ENCODE results near the gene ALDOB.

ALDOB gene

GRCh38 chr9:101432171-101432570 lies 3.4 kb downstream of the ALDOB start:
- TF ChIP-seq ZBTB7A (IDR thresholded peaks at IDR 0.05; ENCODE audit: low read depth) (no peak), RAD21 (IDR thresholded peaks at IDR 0.05; ENCODE audit: low read depth) (no peak), NFIC (IDR thresholded peaks at IDR 0.05) (no peak), TAF1 (IDR thresholded peaks at IDR 0.05; ENCODE audit: low read depth) (no peak), CEBPB (IDR thresholded peaks at IDR 0.05) (no peak), MAX (IDR thresholded peaks at IDR 0.05) (no peak), YY1 (IDR thresholded peaks at IDR 0.05; ENCODE audit: low read depth) (no peak), CREB1 (IDR thresholded peaks at IDR 0.05; ENCODE audit: low read depth) (no peak), EGR1 (IDR thresholded peaks at IDR 0.05) (no peak)
- TF ChIP-seq, protein P1, sequence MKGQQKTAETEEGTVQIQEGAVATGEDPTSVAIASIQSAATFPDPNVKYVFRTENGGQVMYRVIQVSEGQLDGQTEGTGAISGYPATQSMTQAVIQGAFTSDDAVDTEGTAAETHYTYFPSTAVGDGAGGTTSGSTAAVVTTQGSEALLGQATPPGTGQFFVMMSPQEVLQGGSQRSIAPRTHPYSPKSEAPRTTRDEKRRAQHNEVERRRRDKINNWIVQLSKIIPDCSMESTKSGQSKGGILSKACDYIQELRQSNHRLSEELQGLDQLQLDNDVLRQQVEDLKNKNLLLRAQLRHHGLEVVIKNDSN (IDR thresholded peaks at IDR 0.05): no peak

- TF ChIP-seq NFIC (IDR thresholded peaks at IDR 0.05) (no peak), ZBTB7A (IDR thresholded peaks at IDR 0.05; ENCODE audit: low read depth) (no peak), RAD21 (IDR thresholded peaks at IDR 0.05; ENCODE audit: low read depth) (no peak), TEAD4 (IDR thresholded peaks at IDR 0.05) (no peak), EGR1 (IDR thresholded peaks at IDR 0.05) (no peak), FOXM1 (IDR thresholded peaks at IDR 0.05; ENCODE audit: borderline replicate concordance, low read depth) (no peak), CEBPB (IDR thresholded peaks at IDR 0.05) (no peak), CREB1 (IDR thresholded peaks at IDR 0.05; ENCODE audit: low read depth) (no peak), TAF1 (IDR thresholded peaks at IDR 0.05; ENCODE audit: low read depth) (no peak), TCF12 (IDR thresholded peaks at IDR 0.05; ENCODE audit: low read depth) (no peak), REST (IDR thresholded peaks at IDR 0.05; ENCODE audit: low read depth) (no peak), MAX (IDR thresholded peaks at IDR 0.05) (no peak), YY1 (IDR thresholded peaks at IDR 0.05; ENCODE audit: low read depth) (no peak), EP300 (IDR thresholded peaks at IDR 0.05; ENCODE audit: borderline replicate concordance) (no peak)
- TF ChIP-seq, protein P1 (IDR thresholded peaks at IDR 0.05): no peak
Measured at GRCh38 chr9:101429736-101430135, 5.8 kb downstream of the ALDOB start.

GRCh38 chr9:101428909-101429308 lies 6.7 kb downstream of the ALDOB start:
- TF ChIP-seq REST (IDR thresholded peaks at IDR 0.05; ENCODE audit: low read depth) (no peak), YY1 (IDR thresholded peaks at IDR 0.05; ENCODE audit: low read depth) (no peak), TCF12 (IDR thresholded peaks at IDR 0.05; ENCODE audit: low read depth) (no peak), NFIC (IDR thresholded peaks at IDR 0.05) (no peak), TEAD4 (IDR thresholded peaks at IDR 0.05) (no peak), FOXM1 (IDR thresholded peaks at IDR 0.05; ENCODE audit: borderline replicate concordance, low read depth) (no peak), RAD21 (IDR thresholded peaks at IDR 0.05; ENCODE audit: low read depth) (no peak), CREB1 (IDR thresholded peaks at IDR 0.05; ENCODE audit: low read depth) (no peak), TAF1 (IDR thresholded peaks at IDR 0.05; ENCODE audit: low read depth) (no peak), EP300 (IDR thresholded peaks at IDR 0.05; ENCODE audit: borderline replicate concordance) (no peak)

DNA sequence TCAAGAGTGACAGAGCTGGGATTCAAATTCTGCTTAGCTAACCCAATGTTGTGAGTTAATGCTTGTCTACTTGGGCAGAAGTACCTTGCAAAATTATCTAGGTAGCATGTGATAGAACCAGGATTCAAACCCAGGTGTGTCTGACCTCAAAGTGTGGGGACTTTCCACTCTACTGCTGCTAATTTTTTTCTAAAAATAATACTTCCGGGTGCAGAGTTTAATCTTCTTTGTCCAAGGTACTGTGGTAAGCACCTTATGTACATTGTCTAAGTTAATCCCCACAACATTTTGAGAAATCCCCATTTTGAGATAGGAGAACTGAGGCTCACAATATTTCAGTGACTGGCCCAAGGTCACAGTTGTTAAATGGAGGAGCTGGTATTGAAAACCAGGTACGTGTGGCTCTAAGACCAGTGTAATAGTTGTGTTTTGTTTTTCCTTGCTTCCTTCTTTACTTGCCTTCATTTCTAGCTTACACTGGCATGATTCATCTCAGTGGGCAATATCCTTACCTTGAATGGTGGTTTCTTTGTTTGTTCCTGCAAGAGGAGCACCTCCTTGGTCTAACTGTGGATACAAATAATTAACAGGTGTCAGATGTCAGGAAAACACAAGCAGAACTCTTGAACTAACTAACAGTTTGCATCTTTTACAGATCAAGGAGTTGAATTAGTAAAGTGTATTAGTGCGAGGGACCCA lies 7.5 kb downstream of the ALDOB start:
- TF ChIP-seq MAX (IDR thresholded peaks at IDR 0.05): no peak
- no peak for TF ChIP-seq EP300 (IDR thresholded peaks at IDR 0.05; ENCODE audit: borderline replicate concordance)
- no peak for TF ChIP-seq TEAD4 (IDR thresholded peaks at IDR 0.05)
- TF ChIP-seq, protein P1 (IDR thresholded peaks at IDR 0.05): no peak
- no peak for TF ChIP-seq FOXM1 (IDR thresholded peaks at IDR 0.05; ENCODE audit: borderline replicate concordance, low read depth)

DNA sequence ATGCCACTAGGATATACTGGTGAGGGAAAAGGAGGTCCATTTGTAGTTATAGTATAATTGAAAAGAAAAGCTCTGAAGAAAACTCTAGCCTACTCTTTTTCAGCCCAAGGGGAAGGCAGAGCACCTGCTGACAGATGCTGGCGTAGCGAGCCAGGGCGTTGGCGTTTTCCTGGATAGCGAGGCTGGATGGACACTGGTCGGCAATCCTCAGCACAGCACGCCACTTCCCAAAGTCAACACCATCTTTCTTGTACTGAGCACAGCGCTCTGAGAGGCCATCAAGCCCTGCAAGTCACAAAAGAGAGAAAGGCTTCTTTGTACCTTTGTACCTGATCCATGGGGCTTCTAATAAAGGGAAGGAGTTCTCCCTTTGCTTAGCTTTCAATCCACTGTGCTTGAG lies 8.2 kb downstream of the ALDOB start:
- TF ChIP-seq RAD21 (IDR thresholded peaks at IDR 0.05; ENCODE audit: low read depth) (no peak), TAF1 (IDR thresholded peaks at IDR 0.05; ENCODE audit: low read depth) (no peak), TEAD4 (IDR thresholded peaks at IDR 0.05) (no peak), YY1 (IDR thresholded peaks at IDR 0.05; ENCODE audit: low read depth) (no peak), CREB1 (IDR thresholded peaks at IDR 0.05; ENCODE audit: low read depth) (no peak), CEBPB (IDR thresholded peaks at IDR 0.05) (no peak), NFIC (IDR thresholded peaks at IDR 0.05) (no peak), EGR1 (IDR thresholded peaks at IDR 0.05) (no peak), EP300 (IDR thresholded peaks at IDR 0.05; ENCODE audit: borderline replicate concordance) (no peak), REST (IDR thresholded peaks at IDR 0.05; ENCODE audit: low read depth) (no peak), FOXM1 (IDR thresholded peaks at IDR 0.05; ENCODE audit: borderline replicate concordance, low read depth) (no peak), MAX (IDR thresholded peaks at IDR 0.05) (no peak), TCF12 (IDR thresholded peaks at IDR 0.05; ENCODE audit: low read depth) (no peak), ZBTB7A (IDR thresholded peaks at IDR 0.05; ENCODE audit: low read depth) (no peak)
- TF ChIP-seq, protein P1 (IDR thresholded peaks at IDR 0.05): no peak

All from Ishikawa (cell line).